Endothelial cell of umbilical vein (primary cell): Measurements from ENCODE around the gene ZGLP1.

Experiments
- CTCF ChIP-seq, 2 donors: IDR thresholded peaks; 1 replicate in 1 of 2; 2 replicates in 1 of 2; pipeline ENCODE4 v1.5.1; 2011; ENCODE audit warnings: low read length in 2 of 2, mild to moderate bottlenecking in 2 of 2, moderate library complexity in 2 of 2, control low read depth in 1 of 2, inconsistent platforms in 1 of 2, low read depth in 1 of 2; ENCODE audit not compliant: insufficient read depth in 1 of 2; ENCODE audit errors: extremely low read depth in 1 of 2
- EZH2 ChIP-seq: IDR thresholded peaks from 2 replicates; pipeline ENCODE4 v1.6.1; 2012; ENCODE audit warnings: borderline replicate concordance, low read depth, mild to moderate bottlenecking, moderate library complexity, low read length, inconsistent platforms; ENCODE audit not compliant: severe bottlenecking
- GATA2 ChIP-seq: IDR thresholded peaks from 2 replicates; pipeline ENCODE4 v1.7.0; 2011; ENCODE audit warnings: low read depth, mild to moderate bottlenecking, moderate library complexity, mixed read lengths, low read length; ENCODE audit not compliant: insufficient read length, insufficient read depth
- JUN ChIP-seq: IDR thresholded peaks from 2 replicates; pipeline ENCODE4 v1.6.1; 2011; ENCODE audit warnings: borderline replicate concordance, low read depth; ENCODE audit not compliant: insufficient read length, insufficient read depth
- MAX ChIP-seq: IDR thresholded peaks from 2 replicates; pipeline ENCODE4 v1.6.1; 2011; ENCODE audit not compliant: insufficient read depth, insufficient read length
- POLR2A ChIP-seq: IDR thresholded peaks from 2 replicates; pipeline ENCODE4 v1.6.1; 2012; ENCODE audit warnings: low read depth, mild to moderate bottlenecking, control low read depth, low read length
- POLR2AphosphoS5 ChIP-seq: IDR thresholded peaks from 2 replicates; pipeline ENCODE4 v1.6.1; 2012; ENCODE audit warnings: low read depth, mild to moderate bottlenecking, control low read depth, low read length, moderate library complexity; ENCODE audit not compliant: insufficient read depth

GRCh38 chr19:10295847-10296591 is 13.6 kb downstream of the ZGLP1 start:
- TF ChIP-seq JUN (no peak), MAX (no peak), POLR2A (no peak), CTCF (IDR thresholded peaks at IDR 0.05; ENCODE audit: extremely low read depth in 1 of 2, insufficient read depth in 1 of 2, low read depth in 1 of 2, low read length in 2 of 2) (no peak), EZH2 (no peak), POLR2AphosphoS5 (no peak), GATA2 (no peak)
